UCSD-AML1 (cell line): ENCODE data around the gene AKAP13.

ENCODE experiments used
- DNase-seq: peaks from one replicate; lab custom pipeline; 2025; ENCODE audit not compliant: unreplicated experiment; lab: John Stamatoyannopoulos, UW

Gene AKAP13

DNA sequence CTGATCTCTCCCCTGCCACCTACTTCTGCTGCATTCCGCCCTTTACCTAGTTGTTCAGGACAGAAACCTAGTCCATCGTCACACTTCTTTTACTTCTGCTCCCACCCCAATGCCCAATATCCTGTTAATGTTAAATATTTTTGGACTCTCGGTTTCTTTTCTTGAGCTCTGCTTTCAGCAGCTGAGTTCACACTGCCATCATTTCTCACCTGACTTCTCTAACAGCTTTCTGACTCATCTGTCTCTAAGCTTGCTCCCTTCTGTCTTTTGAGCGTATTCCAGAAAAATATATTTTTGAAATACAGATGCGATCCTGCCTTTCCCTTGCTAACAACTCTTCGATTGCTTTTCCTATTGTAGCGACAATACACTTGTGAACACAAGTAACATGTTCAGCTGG lies 231.0 kb downstream of the AKAP13 start:
- DNase-seq: no peak

GRCh38 chr15:85614059-85614458 lies 233.7 kb downstream of the AKAP13 start:
- no peak for DNase-seq

DNA sequence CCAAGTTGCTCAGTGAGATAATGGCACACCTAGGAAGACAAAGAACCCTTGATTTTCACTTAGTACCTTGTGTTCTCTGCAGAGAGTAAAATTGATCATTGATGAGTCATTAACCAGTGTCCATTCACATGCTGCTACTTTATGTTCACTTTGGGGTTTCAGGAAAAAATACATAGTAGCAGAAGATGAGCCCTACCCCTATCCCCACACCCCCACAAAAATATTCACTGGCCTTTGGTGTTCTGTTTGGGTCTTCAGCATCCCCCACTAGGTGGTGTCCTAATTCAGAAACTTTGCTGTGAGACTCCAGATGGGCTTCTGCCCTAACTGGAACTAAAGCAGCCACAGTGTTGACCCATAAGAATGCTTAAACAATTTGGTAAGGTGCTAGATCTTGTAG lies 235.5 kb downstream of the AKAP13 start:
- DNase-seq: no peak

DNA sequence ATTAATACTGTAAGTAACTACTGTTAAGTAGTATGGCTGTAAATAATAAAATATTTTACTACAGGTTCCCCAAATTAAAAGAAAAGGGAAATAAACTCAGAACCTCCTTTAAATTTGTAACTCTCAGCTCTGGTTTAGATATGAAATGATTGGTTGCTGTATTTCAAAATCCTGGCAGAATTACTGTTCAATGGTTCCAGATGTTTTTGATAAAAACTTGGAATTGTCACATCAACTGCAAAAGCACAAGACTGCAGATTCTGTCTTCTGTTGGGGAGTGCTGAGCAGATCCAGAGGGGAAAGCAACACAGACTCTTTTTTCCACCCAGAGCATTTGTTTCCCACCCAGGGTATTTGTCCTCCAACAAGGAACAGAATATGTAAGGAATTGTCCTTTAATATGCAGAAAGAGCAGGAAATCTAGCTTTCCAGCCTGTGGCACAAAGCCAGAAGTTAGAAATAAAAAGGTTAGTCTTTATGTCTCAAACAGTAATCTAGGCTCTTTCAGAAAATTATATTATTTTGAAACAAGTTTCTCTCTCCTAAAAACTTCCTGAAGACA lies 236.2 kb downstream of the AKAP13 start:
- no peak for DNase-seq

DNA sequence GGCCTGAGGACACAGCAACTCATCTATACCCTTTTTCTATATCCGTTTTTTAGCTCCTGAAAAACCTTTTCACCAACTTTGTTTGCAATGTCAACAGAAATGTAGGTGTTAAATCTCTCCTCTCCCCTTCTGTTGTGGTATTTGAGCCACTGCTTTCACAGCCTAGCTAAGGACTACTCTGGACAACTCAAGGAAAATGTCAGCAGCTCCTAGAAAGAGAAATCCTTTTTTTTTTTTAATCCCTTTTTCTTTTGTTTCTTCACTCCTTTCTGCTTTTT lies 237.8 kb downstream of the AKAP13 start:
- no peak for DNase-seq

DNA sequence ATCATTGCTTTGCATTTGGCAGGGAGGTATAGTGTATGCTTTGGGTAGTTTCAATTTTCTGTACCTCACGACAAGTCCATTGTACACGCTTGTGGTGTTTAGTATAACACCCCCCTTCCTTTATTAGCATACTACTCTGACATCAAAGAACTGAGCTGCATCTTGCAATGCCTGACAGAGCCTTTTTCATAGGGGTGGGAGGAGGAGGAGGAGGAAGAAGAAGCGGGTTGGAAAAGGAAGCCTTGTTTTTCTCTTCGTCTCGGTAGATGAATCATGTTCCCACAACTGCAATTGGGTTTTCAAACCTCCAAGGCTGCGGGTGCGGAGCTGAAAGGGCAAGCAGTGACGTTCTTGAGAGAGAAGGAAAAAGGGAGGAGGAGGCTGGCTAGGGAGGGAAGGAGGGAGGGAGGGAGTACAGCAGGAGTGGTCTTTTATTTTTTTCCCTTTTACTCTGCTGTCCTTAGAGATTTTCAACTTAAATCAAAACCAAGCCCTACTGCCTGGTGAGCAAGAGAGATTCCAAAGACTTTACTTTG lies 238.6 kb downstream of the AKAP13 start:
- peak; percentile 65 for DNase-seq

DNA sequence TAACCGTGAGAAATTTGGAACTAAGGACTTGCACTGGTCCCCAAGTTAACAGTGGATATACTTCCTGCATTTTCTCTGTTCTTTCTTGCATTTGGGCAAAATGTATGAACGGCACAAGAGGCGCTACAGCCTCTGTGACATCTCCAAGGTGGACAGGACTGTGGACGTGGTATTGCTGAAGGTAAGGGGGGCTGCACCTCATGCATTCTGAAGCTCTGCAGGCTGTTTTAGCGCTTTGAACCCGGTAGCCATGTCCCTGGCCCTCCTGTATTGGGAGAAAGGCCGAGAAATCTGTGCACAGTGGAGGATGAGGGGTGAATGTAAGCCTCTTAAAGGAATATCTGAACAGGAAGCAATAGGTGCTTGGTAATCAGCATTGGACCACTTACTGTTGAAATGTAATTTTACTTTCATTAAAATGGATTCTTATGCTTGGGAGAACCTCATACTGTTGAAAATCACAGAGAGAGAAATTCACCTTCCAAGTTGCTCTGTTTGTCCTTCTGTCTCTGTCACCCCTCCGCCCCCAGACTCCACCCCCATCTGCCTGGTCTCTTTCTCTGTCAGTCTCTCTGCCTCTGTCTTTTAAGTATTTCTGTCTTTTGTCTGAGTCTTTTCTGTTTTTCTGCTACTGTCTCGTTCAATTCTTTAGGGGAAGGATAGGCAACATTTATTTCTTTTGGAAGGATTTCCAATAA lies 239.7 kb downstream of the AKAP13 start:
- DNase-seq: no peak

- DNase-seq: no peak
Measured at GRCh38 chr15:85620690-85621049, 240.3 kb downstream of the AKAP13 start.

- no peak for DNase-seq
Measured at GRCh38 chr15:85621094-85621493, 240.7 kb downstream of the AKAP13 start.

GRCh38 chr15:85622221-85622831 lies 241.9 kb downstream of the AKAP13 start:
- DNase-seq: no peak

- no peak for DNase-seq
Measured at GRCh38 chr15:85623315-85624049, 243.1 kb downstream of the AKAP13 start.

DNA sequence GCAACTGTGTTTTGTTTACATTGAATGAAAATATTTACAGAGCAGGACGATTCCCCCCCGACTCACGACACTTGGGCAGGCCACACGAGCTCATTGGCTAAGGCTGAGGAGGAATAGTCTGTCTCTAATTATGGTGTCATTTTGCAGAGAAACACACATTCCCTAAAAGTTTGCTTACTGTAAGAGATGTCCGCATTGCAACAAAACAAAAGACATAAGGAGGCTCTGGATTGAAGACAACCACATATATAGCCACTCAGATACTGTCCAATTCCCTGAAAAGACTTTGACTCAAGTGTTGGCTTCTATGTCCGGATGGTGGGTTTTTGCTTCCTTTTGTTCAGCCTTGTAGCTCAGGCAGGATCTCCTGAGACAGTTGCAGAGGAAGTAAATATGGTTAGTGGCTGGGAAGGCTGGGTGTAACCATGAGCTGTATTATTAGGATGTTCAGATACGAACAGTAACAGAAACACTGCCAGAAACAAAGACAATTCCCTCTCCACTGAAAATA lies 243.9 kb downstream of the AKAP13 start:
- no peak for DNase-seq

DNA sequence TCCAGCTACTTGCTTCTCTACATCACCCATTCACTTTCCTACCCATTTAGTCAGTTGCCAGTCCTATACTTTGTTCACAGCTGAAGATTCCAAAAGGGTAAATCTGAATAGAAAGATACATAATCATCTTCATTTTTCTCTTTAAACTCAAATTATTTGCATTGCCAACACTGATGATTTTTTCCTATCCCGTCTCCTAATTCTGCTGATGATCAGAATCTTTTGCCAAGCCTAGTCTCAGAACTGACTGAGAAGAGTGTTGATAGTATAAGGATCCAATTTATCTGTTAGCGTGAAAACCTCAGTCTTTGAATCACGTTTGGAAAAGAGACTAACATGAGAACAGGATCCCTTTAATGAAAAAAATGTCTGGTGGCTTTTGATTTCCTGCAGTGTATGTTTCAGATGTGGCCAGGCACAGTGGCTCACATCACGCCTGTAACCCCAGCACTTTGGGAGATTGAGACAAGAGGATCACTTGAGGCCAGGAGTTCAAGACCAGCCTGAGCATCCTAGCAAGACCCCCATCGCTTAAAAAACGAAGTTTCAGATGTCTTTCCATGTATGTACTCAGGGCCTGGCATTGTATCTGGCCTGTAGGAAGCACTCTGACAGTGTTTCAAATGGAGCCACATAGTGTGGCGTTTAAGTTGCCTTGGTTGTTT lies 244.9 kb downstream of the AKAP13 start:
- no peak for DNase-seq

DNA sequence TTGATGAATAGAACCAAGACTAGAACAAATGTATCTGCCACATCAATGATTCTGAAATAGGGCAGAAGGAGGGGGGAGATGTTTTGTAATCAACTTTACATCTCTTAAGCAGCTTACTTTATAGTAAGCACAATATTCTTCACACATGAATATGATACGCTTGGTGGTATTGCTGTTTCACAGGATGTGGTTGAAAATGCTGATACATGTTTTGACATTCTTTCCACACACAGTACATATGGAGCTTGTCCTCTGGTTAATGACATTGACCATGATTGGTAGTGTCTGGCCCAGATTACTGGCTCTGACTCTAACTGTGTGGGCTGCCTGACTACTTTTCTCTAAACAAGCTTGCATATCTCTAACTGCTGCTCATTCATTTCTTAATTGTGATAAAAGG lies 245.5 kb downstream of the AKAP13 start:
- DNase-seq: no peak

- DNase-seq: no peak
Measured at GRCh38 chr15:85627213-85627935, 247.0 kb downstream of the AKAP13 start.

DNA sequence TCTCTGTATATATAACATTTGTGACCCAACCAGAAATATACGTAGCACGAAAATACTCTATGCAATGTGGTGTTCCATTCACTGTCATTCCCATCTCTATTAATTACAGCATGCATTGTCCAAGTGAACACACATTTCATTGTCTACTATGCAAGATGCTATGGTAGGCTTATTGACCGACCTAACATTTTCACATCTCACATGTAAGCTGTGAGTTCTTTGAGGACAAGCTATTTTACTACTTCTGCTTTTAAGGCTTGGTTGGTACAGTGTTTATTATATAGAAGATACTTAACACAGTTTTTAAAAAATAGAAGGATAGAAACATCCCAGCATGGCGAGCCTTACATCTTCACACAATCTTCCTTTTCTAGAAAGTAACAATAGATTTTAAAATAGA lies 249.9 kb downstream of the AKAP13 start:
- no peak for DNase-seq

DNA sequence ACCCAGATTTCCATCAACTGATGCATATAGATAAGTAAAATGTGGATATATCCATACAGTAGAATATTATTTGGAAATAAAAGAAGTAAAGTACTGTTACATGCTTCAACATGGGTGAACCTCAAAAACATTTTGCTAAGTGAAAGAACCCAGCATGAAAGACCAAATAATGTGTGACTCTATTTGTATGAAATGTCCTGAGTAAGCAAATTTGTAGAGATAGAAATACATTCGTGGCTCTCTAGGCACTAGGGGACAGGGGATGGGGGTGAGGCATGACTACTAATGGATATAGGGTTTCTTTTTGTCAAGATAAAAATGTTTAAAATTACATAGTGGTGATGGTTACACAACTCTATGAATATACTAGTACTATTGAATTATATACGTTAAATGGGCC lies 250.6 kb downstream of the AKAP13 start:
- no peak for DNase-seq

- DNase-seq: no peak
Measured at GRCh38 chr15:85632014-85632413, 251.6 kb downstream of the AKAP13 start.

DNA sequence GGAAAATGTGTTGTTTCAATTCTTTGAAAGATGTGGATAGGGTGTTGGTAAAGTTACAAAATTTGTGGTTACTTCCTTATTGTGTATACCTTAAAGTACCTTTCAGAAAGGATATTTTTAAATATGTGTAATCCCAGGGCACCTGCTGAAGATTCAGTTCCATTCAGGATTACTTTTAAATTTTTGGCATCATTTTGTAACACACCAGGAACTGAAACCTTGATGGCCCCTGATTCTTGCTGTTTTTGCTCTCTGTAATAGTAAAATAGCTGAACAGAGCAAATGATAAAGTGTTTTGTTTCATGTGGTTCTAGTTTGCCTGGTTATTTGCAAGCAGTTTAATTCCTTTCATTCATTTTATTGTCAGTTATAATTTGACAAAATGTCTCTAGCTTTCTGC lies 253.5 kb downstream of the AKAP13 start:
- no peak for DNase-seq

DNA sequence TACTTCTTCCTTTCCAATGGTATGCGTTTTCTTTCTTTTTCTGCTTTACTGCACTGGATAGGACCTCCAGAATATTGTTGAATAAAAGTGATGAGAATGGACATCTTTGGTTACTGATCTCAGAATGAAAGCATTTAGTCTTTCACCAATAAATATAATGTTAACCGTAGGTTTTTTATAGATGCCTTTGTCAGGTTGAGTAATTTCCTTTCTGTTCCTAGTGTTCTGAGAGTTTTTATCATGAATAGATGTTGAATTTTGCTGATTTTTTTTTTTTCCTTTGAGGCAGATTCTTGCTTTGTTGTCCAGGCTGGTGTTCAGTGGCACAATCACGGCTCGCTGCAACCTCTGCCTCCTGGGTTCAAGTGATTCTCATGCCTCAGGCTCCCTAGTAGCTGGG lies 255.9 kb downstream of the AKAP13 start:
- DNase-seq: no peak
